DMS79 (cell line): ENCODE results near the gene POLR2M.

Experiments
- DNase-seq: peaks from one replicate; lab custom pipeline; 2025; lab: John Stamatoyannopoulos, UW

Gene POLR2M

GRCh38 chr15:57740048-57740447 is 33.5 kb downstream of the POLR2M start:
- no peak for DNase-seq

GRCh38 chr15:57741089-57741488 is 34.6 kb downstream of the POLR2M start:
- DNase-seq = no peak

GRCh38 chr15:57743424-57743823 is 36.9 kb downstream of the POLR2M start:
- DNase-seq = no peak

GRCh38 chr15:57746786-57747185 is 40.3 kb downstream of the POLR2M start:
- no peak for DNase-seq

- DNase-seq = peak; percentile 8
Measured at GRCh38 chr15:57747206-57747896, 40.8 kb downstream of the POLR2M start.

GRCh38 chr15:57751177-57751800 is 44.8 kb downstream of the POLR2M start:
- DNase-seq = no peak

GRCh38 chr15:57752436-57752835 is 45.9 kb downstream of the POLR2M start:
- DNase-seq = no peak

GRCh38 chr15:57752840-57753239 is 46.3 kb downstream of the POLR2M start:
- DNase-seq = no peak

- DNase-seq = no peak
Measured at GRCh38 chr15:57756466-57756865, 50.0 kb downstream of the POLR2M start.

- no peak for DNase-seq
Measured at GRCh38 chr15:57758560-57758959, 52.0 kb downstream of the POLR2M start.

GRCh38 chr15:57761562-57761961 is 55.0 kb downstream of the POLR2M start:
- no peak for DNase-seq

- no peak for DNase-seq
Measured at GRCh38 chr15:57762302-57762701, 55.8 kb downstream of the POLR2M start.

GRCh38 chr15:57763176-57763964 is 56.9 kb downstream of the POLR2M start:
- DNase-seq = no peak
